HG02623 (cell line): ENCODE measurements around the gene ABR.

Source experiments
- ATAC-seq: cut with Tn5 transposase; IDR thresholded peaks from one replicate; pipeline ENCODE4 v1.9.1; 2021; ENCODE audit warnings: moderate library complexity; ENCODE audit not compliant: unreplicated experiment

Gene ABR

GRCh38 chr17:969811-970355 lies 209.9 kb downstream of the ABR start:
- ATAC-seq, result no peak

GRCh38 chr17:968812-969730 lies 210.7 kb downstream of the ABR start:
- no peak for ATAC-seq

GRCh38 chr17:967122-967521 lies 212.7 kb downstream of the ABR start:
- ATAC-seq, result no peak

- no peak for ATAC-seq
Observed at GRCh38 chr17:965311-965989, 214.3 kb downstream of the ABR start.

- no peak for ATAC-seq
Observed at GRCh38 chr17:964876-965275, 214.9 kb downstream of the ABR start.

- ATAC-seq, result no peak
Observed at GRCh38 chr17:962670-963069, 217.1 kb downstream of the ABR start.

GRCh38 chr17:962166-962565 lies 217.6 kb downstream of the ABR start:
- ATAC-seq, result no peak

- no peak for ATAC-seq
Observed at GRCh38 chr17:958712-959451, 220.9 kb downstream of the ABR start.

GRCh38 chr17:957856-958421 lies 221.8 kb downstream of the ABR start:
- ATAC-seq, result no peak

- no peak for ATAC-seq
Observed at GRCh38 chr17:956905-957304, 222.9 kb downstream of the ABR start.

GRCh38 chr17:954431-955164 lies 225.2 kb downstream of the ABR start:
- ATAC-seq, result no peak

GRCh38 chr17:953767-954166 lies 226.0 kb downstream of the ABR start:
- ATAC-seq, result no peak
